ENCODE data around the gene KATNIP. TPM values are rescaled to one million over a fixed set of nuclear protein-coding genes. Genes with fewer than 3 reads are reported as not detected.

KATNIP gene
- total RNA-seq, 1 experiment from 2014 or later = 21.5 TPM

DNA sequence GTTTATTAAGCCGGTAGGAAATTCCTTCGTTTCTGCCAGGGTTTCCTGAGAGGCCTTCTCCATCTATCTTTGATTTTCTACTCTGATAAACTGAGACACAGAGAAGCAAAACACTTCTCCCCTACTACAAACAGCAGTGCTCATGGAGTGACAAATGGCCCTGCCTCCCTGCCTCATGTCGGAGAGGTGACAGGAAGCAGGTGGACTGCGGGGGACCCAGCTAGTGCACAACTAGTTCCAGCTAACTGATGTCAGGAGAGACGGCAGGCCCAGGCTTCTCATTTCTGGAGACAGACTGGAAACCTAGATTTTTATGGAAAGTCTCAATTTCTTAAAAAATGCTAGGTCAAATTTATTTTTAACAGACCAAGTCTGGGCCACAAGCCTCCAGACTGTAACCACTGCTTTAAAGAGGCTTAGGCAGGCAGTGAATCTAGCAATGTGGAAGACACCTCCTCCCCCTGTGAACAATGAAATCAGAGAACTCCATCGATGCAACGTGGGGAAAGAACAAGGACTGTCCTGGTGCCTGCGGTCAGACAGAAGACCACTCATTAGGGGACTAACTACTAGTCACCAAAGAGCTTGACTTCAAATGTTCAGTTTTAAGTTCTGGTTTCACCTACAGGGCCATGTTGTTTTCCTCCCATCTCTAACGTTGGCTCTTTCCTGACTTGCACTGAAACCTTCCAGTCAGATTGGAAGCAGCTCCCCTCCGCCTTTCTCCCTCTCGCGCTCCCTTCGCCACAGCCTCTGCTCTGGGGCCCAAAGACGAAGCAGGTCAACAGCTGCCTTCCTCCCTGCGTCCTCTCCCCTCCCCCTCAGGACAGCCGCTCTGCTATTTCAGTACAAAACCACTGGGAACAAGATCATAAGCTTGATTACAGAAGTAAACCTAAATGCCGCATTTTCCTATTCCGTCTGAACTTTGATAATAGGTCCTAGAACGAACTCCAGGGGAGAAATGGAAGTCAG, 17.8 kb upstream of the KATNIP start:
- no peaks in the 10 kb centered on the region for H3K9me3 ChIP-seq
- H3K27me3 Mint-ChIP-seq (ENCODE audit: insufficient read depth, unreplicated experiment) = no peaks in the 10 kb centered on the region
- DNase-seq = no peak
- H3K4me1 Mint-ChIP-seq (ENCODE audit: low read depth, unreplicated experiment) = no peaks in the 10 kb centered on the region
- TF ChIP-seq, protein P1, sequence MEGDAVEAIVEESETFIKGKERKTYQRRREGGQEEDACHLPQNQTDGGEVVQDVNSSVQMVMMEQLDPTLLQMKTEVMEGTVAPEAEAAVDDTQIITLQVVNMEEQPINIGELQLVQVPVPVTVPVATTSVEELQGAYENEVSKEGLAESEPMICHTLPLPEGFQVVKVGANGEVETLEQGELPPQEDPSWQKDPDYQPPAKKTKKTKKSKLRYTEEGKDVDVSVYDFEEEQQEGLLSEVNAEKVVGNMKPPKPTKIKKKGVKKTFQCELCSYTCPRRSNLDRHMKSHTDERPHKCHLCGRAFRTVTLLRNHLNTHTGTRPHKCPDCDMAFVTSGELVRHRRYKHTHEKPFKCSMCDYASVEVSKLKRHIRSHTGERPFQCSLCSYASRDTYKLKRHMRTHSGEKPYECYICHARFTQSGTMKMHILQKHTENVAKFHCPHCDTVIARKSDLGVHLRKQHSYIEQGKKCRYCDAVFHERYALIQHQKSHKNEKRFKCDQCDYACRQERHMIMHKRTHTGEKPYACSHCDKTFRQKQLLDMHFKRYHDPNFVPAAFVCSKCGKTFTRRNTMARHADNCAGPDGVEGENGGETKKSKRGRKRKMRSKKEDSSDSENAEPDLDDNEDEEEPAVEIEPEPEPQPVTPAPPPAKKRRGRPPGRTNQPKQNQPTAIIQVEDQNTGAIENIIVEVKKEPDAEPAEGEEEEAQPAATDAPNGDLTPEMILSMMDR (IDR thresholded peaks at IDR 0.05; ENCODE audit: insufficient read depth in 1 of 2, low read depth in 1 of 2, low read length in 1 of 2, severe bottlenecking in 1 of 2, unreplicated experiment in 1 of 2) = no peak
- ChIA-PET POLR2A (no interaction called here), CTCF (no interaction called here)
- no peak overlapping the region for H3K4me3 Mint-ChIP-seq (ENCODE audit: unreplicated experiment)
- intact Hi-C loops (cut with micrococcal nuclease; ENCODE audit: unreplicated experiment) = no loop called here
- H3K36me3 Mint-ChIP-seq (ENCODE audit: insufficient read depth, unreplicated experiment) = peaks cover 71% of the 10 kb centered on the region
- peaks cover 9% of the 10 kb centered on the region for H3K36me3 ChIP-seq (ENCODE audit: control insufficient read depth, insufficient read depth, low read length)
- no peaks in the 10 kb centered on the region for H3K9me3 Mint-ChIP-seq (ENCODE audit: unreplicated experiment)
- no peaks in the 10 kb centered on the region for H3K4me1 ChIP-seq
- H3K27me3 ChIP-seq (replicated peaks; ENCODE audit: control insufficient read depth, insufficient read depth, low read length) = no peaks in the 10 kb centered on the region
- H3K4me3 ChIP-seq (ENCODE audit: low read depth, low read length) = no peak overlapping the region
- no TSS peak for BruUV-seq (replicated peaks)
- H3K27ac Mint-ChIP-seq (ENCODE audit: unreplicated experiment) = no peak overlapping the region

DNA sequence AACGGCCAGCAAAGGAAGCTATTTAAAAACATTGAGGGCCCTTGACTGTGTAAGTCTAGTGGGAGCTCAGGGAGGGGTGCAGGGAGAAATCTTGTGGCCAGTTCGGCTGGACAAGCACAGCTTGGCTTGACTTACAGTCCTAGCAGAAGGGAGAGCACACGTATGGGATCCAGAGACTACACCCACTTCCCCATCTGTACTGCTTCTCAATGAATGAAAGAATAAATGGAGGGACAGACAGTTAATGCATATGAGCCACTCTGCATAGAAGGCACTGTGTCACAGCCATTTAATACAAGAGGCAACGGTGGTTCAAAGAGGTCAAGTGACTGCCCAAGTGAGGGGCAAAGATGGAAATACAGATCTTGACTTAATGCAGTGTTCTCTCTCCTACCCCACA, 15.7 kb upstream of the KATNIP start:
- CTCF ChIA-PET = no interaction called here
- Mint-ChIP-seq H3K27me3 (ENCODE audit: insufficient read depth, unreplicated experiment) (no peaks in the 10 kb centered on the region), H3K27ac (ENCODE audit: unreplicated experiment) (no peak overlapping the region), H3K36me3 (ENCODE audit: insufficient read depth, unreplicated experiment) (peaks cover 65% of the 10 kb centered on the region), H3K9me3 (ENCODE audit: unreplicated experiment) (no peaks in the 10 kb centered on the region), H3K4me3 (ENCODE audit: unreplicated experiment) (no peak overlapping the region), H3K4me1 (ENCODE audit: low read depth, unreplicated experiment) (no peaks in the 10 kb centered on the region)
- BruUV-seq (replicated peaks) = no TSS peak
- Histone ChIP-seq H3K4me3 (ENCODE audit: low read depth, low read length) (no peak overlapping the region), H3K36me3 (ENCODE audit: control insufficient read depth, insufficient read depth, low read length) (peaks cover 6% of the 10 kb centered on the region), H3K4me1 (no peaks in the 10 kb centered on the region), H3K9me3 (no peaks in the 10 kb centered on the region), H3K27me3 (replicated peaks; ENCODE audit: control insufficient read depth, insufficient read depth, low read length) (no peaks in the 10 kb centered on the region)
- TF ChIP-seq, protein P1 (IDR thresholded peaks at IDR 0.05; ENCODE audit: insufficient read depth in 1 of 2, low read depth in 1 of 2, low read length in 1 of 2, severe bottlenecking in 1 of 2, unreplicated experiment in 1 of 2) = no peak
- intact Hi-C loops (cut with micrococcal nuclease; ENCODE audit: unreplicated experiment) = no loop called here
- POLR2A ChIA-PET = no interaction called here
- DNase-seq = no peak

DNA sequence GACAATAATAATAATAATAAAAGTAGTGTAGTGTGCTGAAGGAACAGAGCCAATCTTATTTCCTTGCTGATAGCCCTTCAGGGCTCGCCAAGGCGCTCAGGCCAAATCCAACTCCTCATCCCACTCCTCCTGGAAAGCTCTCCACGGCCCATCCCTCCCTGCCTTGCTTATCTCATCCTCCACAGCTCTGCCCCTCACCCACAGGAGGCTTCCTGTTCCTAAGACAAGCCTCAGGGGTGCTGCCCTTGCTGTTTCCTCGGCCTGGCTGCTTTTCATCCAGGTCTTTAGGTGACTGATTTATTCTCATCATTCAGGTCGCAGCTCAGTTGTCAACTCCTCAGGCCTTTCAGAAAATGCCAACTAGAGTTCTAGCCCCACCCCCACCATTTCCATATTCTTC, 11.4 kb upstream of the KATNIP start:
- ChIA-PET POLR2A (no interaction called here), CTCF (no interaction called here)
- Histone ChIP-seq H3K36me3 (ENCODE audit: control insufficient read depth, insufficient read depth, low read length) (peaks cover 7% of the 10 kb centered on the region), H3K9me3 (no peaks in the 10 kb centered on the region), H3K27me3 (replicated peaks; ENCODE audit: control insufficient read depth, insufficient read depth, low read length) (no peaks in the 10 kb centered on the region), H3K4me3 (ENCODE audit: low read depth, low read length) (no peak overlapping the region), H3K4me1 (no peaks in the 10 kb centered on the region)
- TF ChIP-seq, protein P1 (IDR thresholded peaks at IDR 0.05; ENCODE audit: insufficient read depth in 1 of 2, low read depth in 1 of 2, low read length in 1 of 2, severe bottlenecking in 1 of 2, unreplicated experiment in 1 of 2) = no peak
- DNase-seq = no peak
- intact Hi-C loops (cut with micrococcal nuclease; ENCODE audit: unreplicated experiment) = no loop called here
- Mint-ChIP-seq H3K4me1 (ENCODE audit: low read depth, unreplicated experiment) (peaks cover 9% of the 10 kb centered on the region), H3K36me3 (ENCODE audit: insufficient read depth, unreplicated experiment) (peaks cover 72% of the 10 kb centered on the region), H3K27me3 (ENCODE audit: insufficient read depth, unreplicated experiment) (no peaks in the 10 kb centered on the region), H3K27ac (ENCODE audit: unreplicated experiment) (no peak overlapping the region), H3K9me3 (ENCODE audit: unreplicated experiment) (no peaks in the 10 kb centered on the region), H3K4me3 (ENCODE audit: unreplicated experiment) (no peak overlapping the region)
- no TSS peak for BruUV-seq (replicated peaks)

All from Caco-2 (cell line).